Measurements from ENCODE around the gene LCOR.

- no peak for TF ChIP-seq EZH2 (optimal IDR thresholded peaks at IDR 0.05; ENCODE audit: low read depth, low read length)
- TF ChIP-seq, protein P1, sequence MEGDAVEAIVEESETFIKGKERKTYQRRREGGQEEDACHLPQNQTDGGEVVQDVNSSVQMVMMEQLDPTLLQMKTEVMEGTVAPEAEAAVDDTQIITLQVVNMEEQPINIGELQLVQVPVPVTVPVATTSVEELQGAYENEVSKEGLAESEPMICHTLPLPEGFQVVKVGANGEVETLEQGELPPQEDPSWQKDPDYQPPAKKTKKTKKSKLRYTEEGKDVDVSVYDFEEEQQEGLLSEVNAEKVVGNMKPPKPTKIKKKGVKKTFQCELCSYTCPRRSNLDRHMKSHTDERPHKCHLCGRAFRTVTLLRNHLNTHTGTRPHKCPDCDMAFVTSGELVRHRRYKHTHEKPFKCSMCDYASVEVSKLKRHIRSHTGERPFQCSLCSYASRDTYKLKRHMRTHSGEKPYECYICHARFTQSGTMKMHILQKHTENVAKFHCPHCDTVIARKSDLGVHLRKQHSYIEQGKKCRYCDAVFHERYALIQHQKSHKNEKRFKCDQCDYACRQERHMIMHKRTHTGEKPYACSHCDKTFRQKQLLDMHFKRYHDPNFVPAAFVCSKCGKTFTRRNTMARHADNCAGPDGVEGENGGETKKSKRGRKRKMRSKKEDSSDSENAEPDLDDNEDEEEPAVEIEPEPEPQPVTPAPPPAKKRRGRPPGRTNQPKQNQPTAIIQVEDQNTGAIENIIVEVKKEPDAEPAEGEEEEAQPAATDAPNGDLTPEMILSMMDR (IDR thresholded peaks at IDR 0.05; ENCODE audit: low read length): no peak
Measured at GRCh38 chr10:96826438-96826837, 5.7 kb upstream of the LCOR start.
